ENCODE measurements around the gene RBMXL2.

RBMXL2 gene

DNA sequence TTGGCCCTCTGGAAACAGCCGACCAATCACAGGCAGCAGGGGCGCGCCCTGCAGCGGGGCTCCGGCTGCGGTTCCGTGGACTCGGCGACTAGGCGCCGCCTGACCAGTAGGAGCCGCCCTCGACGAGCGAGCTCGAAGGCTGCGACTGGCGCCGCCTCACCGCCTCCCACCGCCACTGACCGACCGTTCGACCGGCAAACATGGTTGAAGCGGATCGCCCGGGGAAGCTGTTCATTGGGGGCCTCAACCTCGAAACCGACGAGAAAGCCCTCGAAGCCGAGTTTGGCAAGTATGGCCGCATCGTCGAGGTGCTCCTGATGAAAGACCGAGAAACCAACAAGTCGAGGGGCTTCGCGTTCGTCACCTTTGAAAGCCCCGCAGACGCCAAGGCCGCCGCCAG is at the start of gene RBMXL2:
TSS of gene RBMXL2 (plus strand) at position 78 of the 400 bp plus-strand sequence. CDS start at position 201, 123 bp downstream.
- Histone ChIP-seq H3K4me1 (ENCODE audit: control insufficient read depth in 1 of 2, insufficient read depth in 2 of 2, low read length in 2 of 2) (no peaks in the 10 kb centered on the region), H3K9me3 (ENCODE audit: control insufficient read depth in 1 of 2, low read length in 2 of 2) (no peaks in the 10 kb centered on the region), H3K27me3 (ENCODE audit: control insufficient read depth in 1 of 2, insufficient read depth in 2 of 2, low read length in 2 of 2) (no peaks in the 10 kb centered on the region), H3K36me3 (ENCODE audit: control insufficient read depth in 1 of 2, insufficient read depth in 2 of 2, low read length in 2 of 2) (no peaks in the 10 kb centered on the region), H3K9ac (ENCODE audit: low read depth in 1 of 2, low read length in 2 of 2) (no peak within 1 kb of the TSS), H3K4me3 (ENCODE audit: low read depth in 1 of 2, low read length in 2 of 2) (no peak within 1 kb of the TSS), H3K27ac (ENCODE audit: low read depth, low read length) (no peak within 1 kb of the TSS)

DNA sequence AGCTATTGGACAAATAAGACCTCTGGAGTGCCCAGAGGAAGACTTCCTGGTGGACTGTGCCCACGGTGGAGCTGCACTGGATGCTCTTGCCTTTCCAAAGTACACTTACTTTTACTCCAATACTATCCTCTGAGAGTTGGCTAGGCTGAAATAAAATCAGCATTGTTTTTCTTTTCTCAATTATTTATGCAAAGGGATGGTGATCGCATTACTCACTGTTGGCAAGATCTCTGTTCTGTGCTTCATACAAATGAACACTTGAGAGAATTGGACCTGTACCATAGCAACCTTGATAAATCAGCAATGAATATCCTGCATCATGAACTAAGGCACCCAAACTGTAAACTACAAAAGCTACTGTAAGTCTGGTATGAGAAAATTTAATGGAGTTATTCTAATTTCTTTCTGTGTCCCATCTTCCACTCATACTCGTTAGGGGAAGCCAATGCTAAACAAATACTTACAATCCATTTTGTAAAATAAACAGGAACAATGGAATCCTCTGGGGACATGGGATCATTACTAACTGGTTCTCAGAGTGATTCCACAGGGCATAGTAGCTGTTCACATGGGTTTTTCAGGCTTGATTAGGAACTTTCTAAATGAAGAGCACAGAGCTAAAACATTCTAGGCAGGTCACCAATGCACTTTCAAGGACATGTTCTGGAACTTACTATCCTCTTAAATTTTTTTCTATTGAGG is 42.2 kb upstream of the RBMXL2 start:
- Histone ChIP-seq H3K27ac (ENCODE audit: low read depth, low read length) (no peak overlapping the region), H3K27me3 (ENCODE audit: control insufficient read depth in 1 of 2, insufficient read depth in 2 of 2, low read length in 2 of 2) (no peaks in the 10 kb centered on the region), H3K9ac (ENCODE audit: low read depth in 1 of 2, low read length in 2 of 2) (no peak overlapping the region), H3K4me1 (ENCODE audit: control insufficient read depth in 1 of 2, insufficient read depth in 2 of 2, low read length in 2 of 2) (no peaks in the 10 kb centered on the region), H3K36me3 (ENCODE audit: control insufficient read depth in 1 of 2, insufficient read depth in 2 of 2, low read length in 2 of 2) (no peaks in the 10 kb centered on the region), H3K4me3 (ENCODE audit: low read depth in 1 of 2, low read length in 2 of 2) (no peak overlapping the region), H3K9me3 (ENCODE audit: control insufficient read depth in 1 of 2, low read length in 2 of 2) (no peaks in the 10 kb centered on the region)

DNA sequence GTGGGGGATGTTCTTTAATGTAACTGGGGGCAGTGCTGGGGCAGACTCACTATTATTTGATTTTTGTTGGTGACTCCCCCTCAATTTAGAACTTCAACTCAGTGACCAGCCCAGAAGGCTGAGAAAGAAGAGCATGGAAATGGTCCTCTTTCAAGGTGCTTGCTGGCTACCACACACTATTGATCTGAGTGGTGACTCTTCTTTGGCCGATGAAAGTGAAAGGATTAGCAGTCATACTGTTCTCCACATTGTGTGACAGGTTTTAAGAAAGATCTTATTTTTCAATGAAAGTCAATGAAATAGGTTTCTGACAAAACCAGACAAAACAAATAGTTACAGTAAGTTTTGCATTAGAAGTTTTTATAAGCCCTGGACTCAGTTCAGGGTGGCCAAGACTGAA is 38.6 kb upstream of the RBMXL2 start:
- H3K4me1 ChIP-seq (ENCODE audit: control insufficient read depth in 1 of 2, insufficient read depth in 2 of 2, low read length in 2 of 2), result no peaks in the 10 kb centered on the region
- H3K9me3 ChIP-seq (ENCODE audit: control insufficient read depth in 1 of 2, low read length in 2 of 2), result no peaks in the 10 kb centered on the region
- H3K27ac ChIP-seq (ENCODE audit: low read depth, low read length), result no peak overlapping the region
- H3K27me3 ChIP-seq (ENCODE audit: control insufficient read depth in 1 of 2, insufficient read depth in 2 of 2, low read length in 2 of 2), result no peaks in the 10 kb centered on the region
- H3K9ac ChIP-seq (ENCODE audit: low read depth in 1 of 2, low read length in 2 of 2), result no peak overlapping the region
- no peak overlapping the region for H3K4me3 ChIP-seq (ENCODE audit: low read depth in 1 of 2, low read length in 2 of 2)
- H3K36me3 ChIP-seq (ENCODE audit: control insufficient read depth in 1 of 2, insufficient read depth in 2 of 2, low read length in 2 of 2), result no peaks in the 10 kb centered on the region

DNA sequence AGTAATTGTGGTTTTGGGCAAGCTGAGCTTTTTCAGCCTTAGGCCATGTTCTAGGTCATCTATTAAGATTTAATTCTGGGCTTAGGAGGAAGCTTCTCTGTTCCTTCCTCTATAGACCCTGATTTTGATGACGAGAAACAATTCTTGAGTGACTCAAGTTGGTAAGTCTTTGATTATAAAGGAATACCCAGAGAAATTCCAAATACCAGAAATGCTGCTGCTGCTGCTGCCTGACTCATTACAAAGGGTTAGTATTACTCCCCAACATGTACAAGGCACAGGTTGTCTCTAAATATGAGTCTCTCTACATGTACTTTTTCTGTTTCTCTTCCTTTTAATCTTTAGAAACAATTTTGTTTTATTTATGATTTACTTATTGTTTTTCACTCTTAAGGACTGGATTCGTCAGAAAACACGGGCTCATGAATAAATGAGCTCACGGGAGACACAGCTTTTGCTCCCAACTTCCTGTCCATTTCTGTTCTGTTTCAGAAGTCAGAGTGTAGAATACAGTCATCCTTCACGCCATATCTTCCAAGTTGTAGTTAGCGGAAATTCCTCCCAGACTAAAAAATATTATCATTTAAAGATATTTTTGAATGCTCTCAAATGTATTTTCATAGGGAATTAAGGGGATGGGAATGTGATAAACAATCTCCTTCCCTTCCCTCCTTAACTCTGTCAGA is 31.8 kb upstream of the RBMXL2 start:
- no peaks in the 10 kb centered on the region for H3K4me1 ChIP-seq (ENCODE audit: control insufficient read depth in 1 of 2, insufficient read depth in 2 of 2, low read length in 2 of 2)
- no peaks in the 10 kb centered on the region for H3K9me3 ChIP-seq (ENCODE audit: control insufficient read depth in 1 of 2, low read length in 2 of 2)
- H3K9ac ChIP-seq (ENCODE audit: low read depth in 1 of 2, low read length in 2 of 2), result no peak overlapping the region
- no peak overlapping the region for H3K27ac ChIP-seq (ENCODE audit: low read depth, low read length)
- H3K36me3 ChIP-seq (ENCODE audit: control insufficient read depth in 1 of 2, insufficient read depth in 2 of 2, low read length in 2 of 2), result no peaks in the 10 kb centered on the region
- no peak overlapping the region for H3K4me3 ChIP-seq (ENCODE audit: low read depth in 1 of 2, low read length in 2 of 2)
- no peaks in the 10 kb centered on the region for H3K27me3 ChIP-seq (ENCODE audit: control insufficient read depth in 1 of 2, insufficient read depth in 2 of 2, low read length in 2 of 2)

DNA sequence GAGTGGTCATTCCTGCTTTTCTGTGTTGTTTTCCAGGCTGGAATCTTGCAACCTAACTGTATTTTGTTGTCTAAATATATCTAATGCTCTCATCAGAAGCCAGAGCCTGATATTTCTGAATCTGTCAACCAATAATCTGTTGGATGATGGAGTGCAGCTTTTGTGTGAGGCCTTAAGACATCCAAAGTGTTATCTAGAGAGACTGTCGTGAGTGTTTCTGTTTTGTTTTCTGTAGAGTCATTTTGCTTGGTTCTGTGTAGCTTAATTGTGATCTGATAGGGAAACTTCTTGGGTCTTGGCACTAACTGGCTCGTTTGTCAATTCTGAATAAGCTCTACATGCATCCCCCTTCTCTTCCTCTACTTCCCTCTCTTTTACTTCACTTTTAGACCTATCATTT is 31.2 kb upstream of the RBMXL2 start:
- Histone ChIP-seq H3K27me3 (ENCODE audit: control insufficient read depth in 1 of 2, insufficient read depth in 2 of 2, low read length in 2 of 2) (no peaks in the 10 kb centered on the region), H3K4me1 (ENCODE audit: control insufficient read depth in 1 of 2, insufficient read depth in 2 of 2, low read length in 2 of 2) (no peaks in the 10 kb centered on the region), H3K9ac (ENCODE audit: low read depth in 1 of 2, low read length in 2 of 2) (no peak overlapping the region), H3K36me3 (ENCODE audit: control insufficient read depth in 1 of 2, insufficient read depth in 2 of 2, low read length in 2 of 2) (no peaks in the 10 kb centered on the region), H3K9me3 (ENCODE audit: control insufficient read depth in 1 of 2, low read length in 2 of 2) (no peaks in the 10 kb centered on the region), H3K27ac (ENCODE audit: low read depth, low read length) (no peak overlapping the region), H3K4me3 (ENCODE audit: low read depth in 1 of 2, low read length in 2 of 2) (no peak overlapping the region)

DNA sequence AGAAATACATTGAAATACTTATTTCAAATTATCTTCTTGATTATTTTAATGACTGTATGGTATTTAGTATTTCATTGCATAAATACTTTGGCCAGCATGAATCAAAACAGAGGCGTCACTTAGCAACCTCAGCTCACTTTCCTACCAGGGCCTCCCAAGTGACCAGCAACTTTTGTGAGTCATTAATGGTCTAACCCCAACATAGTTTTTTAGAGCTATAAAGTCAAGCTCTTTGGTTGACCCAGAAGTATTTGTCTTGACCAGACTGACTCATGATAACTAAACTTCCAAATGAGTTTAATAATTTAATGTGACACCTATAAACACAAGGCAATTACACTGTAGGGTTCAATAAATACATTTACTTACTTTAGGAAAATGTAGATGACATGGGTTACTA is 27.9 kb upstream of the RBMXL2 start:
- H3K27ac ChIP-seq (ENCODE audit: low read depth, low read length), result no peak overlapping the region
- no peak overlapping the region for H3K4me3 ChIP-seq (ENCODE audit: low read depth in 1 of 2, low read length in 2 of 2)
- no peaks in the 10 kb centered on the region for H3K27me3 ChIP-seq (ENCODE audit: control insufficient read depth in 1 of 2, insufficient read depth in 2 of 2, low read length in 2 of 2)
- no peaks in the 10 kb centered on the region for H3K4me1 ChIP-seq (ENCODE audit: control insufficient read depth in 1 of 2, insufficient read depth in 2 of 2, low read length in 2 of 2)
- no peaks in the 10 kb centered on the region for H3K9me3 ChIP-seq (ENCODE audit: control insufficient read depth in 1 of 2, low read length in 2 of 2)
- H3K9ac ChIP-seq (ENCODE audit: low read depth in 1 of 2, low read length in 2 of 2), result no peak overlapping the region
- H3K36me3 ChIP-seq (ENCODE audit: control insufficient read depth in 1 of 2, insufficient read depth in 2 of 2, low read length in 2 of 2), result no peaks in the 10 kb centered on the region

DNA sequence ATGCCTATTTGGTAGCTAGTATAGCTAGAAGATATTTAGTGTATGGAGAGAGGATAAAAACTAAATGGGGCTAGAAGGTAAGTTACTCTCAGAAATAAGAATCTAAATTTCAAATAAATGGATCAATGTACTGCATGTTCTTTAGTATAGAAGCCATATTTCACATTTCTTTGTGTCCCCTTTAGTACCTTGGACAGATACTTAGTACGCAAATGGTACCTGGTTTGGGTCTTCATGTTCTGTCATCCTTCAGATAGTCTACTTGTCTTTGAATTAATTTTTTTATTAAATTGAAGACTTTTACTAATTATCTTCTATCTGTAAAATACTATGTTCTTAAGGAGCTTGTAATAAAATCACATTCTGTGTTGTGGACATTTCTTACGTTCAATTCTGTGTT is 26.3 kb upstream of the RBMXL2 start:
- Histone ChIP-seq H3K36me3 (ENCODE audit: control insufficient read depth in 1 of 2, insufficient read depth in 2 of 2, low read length in 2 of 2) (no peaks in the 10 kb centered on the region), H3K9ac (ENCODE audit: low read depth in 1 of 2, low read length in 2 of 2) (no peak overlapping the region), H3K27ac (ENCODE audit: low read depth, low read length) (no peak overlapping the region), H3K4me1 (ENCODE audit: control insufficient read depth in 1 of 2, insufficient read depth in 2 of 2, low read length in 2 of 2) (no peaks in the 10 kb centered on the region), H3K4me3 (ENCODE audit: low read depth in 1 of 2, low read length in 2 of 2) (no peak overlapping the region), H3K27me3 (ENCODE audit: control insufficient read depth in 1 of 2, insufficient read depth in 2 of 2, low read length in 2 of 2) (no peaks in the 10 kb centered on the region), H3K9me3 (ENCODE audit: control insufficient read depth in 1 of 2, low read length in 2 of 2) (no peaks in the 10 kb centered on the region)

DNA sequence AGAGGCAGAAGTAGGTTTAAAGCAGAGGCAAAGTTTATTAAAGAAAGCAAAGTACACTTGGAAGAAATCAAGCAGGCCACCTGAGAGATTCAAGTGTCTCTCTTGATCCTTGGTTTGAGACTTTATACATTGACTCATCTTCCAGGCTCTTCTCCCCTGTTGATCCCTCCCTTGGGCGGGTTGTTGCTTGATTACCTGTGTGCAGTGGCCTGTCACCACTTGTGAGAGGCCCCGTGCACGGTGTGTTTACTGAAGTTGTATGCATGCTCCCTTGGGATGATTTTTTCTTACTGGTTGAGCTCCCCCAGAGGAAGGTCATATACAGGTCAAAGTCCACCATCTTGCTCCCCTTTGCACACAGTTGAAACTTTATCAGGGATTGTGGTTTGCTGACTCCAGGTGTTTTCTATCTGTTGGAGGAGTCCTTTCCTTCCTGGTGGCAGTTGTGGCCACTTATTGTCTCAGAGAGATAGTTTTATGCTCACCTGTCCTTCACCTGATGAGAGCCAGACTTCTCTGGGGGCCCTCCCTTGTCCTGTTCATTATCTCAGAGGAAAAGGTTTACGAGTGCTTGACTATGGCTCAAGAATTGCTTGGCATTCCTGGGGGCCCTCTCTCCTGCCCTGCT is 16.3 kb upstream of the RBMXL2 start:
- no peaks in the 10 kb centered on the region for H3K4me1 ChIP-seq (ENCODE audit: control insufficient read depth in 1 of 2, insufficient read depth in 2 of 2, low read length in 2 of 2)
- H3K27ac ChIP-seq (ENCODE audit: low read depth, low read length), result no peak overlapping the region
- no peak overlapping the region for H3K9ac ChIP-seq (ENCODE audit: low read depth in 1 of 2, low read length in 2 of 2)
- no peaks in the 10 kb centered on the region for H3K36me3 ChIP-seq (ENCODE audit: control insufficient read depth in 1 of 2, insufficient read depth in 2 of 2, low read length in 2 of 2)
- H3K27me3 ChIP-seq (ENCODE audit: control insufficient read depth in 1 of 2, insufficient read depth in 2 of 2, low read length in 2 of 2), result no peaks in the 10 kb centered on the region
- no peaks in the 10 kb centered on the region for H3K9me3 ChIP-seq (ENCODE audit: control insufficient read depth in 1 of 2, low read length in 2 of 2)
- no peak overlapping the region for H3K4me3 ChIP-seq (ENCODE audit: low read depth in 1 of 2, low read length in 2 of 2)

DNA sequence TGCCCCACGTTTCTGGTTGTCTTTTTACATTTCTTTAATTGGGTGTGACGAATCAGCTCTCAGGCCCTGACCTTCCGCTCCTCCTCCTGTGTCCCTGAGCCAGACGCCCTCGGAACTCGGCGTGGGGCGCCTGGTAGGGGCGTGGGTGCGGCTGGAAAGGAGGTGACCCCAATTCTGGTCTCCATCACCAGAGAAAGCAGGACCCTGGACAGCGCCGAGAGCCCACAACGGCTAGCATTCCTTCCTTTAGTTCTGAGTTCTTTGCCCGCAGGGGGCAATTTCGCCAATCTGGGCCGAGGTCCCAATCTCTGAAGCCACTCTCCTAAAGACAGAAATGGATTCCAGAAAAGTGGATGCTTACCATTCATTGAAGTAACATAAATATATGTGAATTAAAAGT is 11.7 kb upstream of the RBMXL2 start:
- H3K4me3 ChIP-seq (ENCODE audit: low read depth in 1 of 2, low read length in 2 of 2), result no peak overlapping the region
- no peaks in the 10 kb centered on the region for H3K9me3 ChIP-seq (ENCODE audit: control insufficient read depth in 1 of 2, low read length in 2 of 2)
- no peaks in the 10 kb centered on the region for H3K36me3 ChIP-seq (ENCODE audit: control insufficient read depth in 1 of 2, insufficient read depth in 2 of 2, low read length in 2 of 2)
- no peaks in the 10 kb centered on the region for H3K4me1 ChIP-seq (ENCODE audit: control insufficient read depth in 1 of 2, insufficient read depth in 2 of 2, low read length in 2 of 2)
- H3K27me3 ChIP-seq (ENCODE audit: control insufficient read depth in 1 of 2, insufficient read depth in 2 of 2, low read length in 2 of 2), result no peaks in the 10 kb centered on the region
- H3K9ac ChIP-seq (ENCODE audit: low read depth in 1 of 2, low read length in 2 of 2), result no peak overlapping the region
- H3K27ac ChIP-seq (ENCODE audit: low read depth, low read length), result no peak overlapping the region

DNA sequence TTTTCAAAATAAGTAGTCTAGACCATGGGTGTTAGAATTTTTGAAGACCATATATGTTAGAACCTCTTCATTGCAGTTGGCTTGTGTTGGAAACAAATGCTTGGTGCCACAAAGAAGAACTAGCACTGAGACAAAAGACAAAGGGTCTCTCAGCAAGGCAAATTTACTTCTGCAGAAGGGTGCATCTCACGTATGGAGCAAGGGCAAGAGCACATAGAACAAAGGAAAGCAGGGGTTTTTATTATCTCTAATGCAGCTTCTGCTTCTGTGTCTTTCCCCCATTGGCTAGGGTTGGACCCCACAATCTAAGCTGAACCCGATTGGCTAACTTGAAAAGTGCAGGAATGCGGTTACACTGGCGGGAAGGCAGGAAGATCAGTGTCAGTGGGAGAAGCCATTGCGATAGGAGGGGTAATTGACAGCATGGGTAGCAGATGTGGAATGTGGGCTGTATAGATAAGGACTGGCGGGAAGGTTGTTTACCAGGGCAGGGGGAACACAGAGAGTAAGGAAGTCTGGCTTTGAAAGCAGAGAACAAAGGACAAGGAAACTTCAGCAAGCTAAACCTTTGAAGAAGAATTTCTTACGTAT is 9.2 kb upstream of the RBMXL2 start:
- no peak overlapping the region for H3K4me3 ChIP-seq (ENCODE audit: low read depth in 1 of 2, low read length in 2 of 2)
- H3K9me3 ChIP-seq (ENCODE audit: control insufficient read depth in 1 of 2, low read length in 2 of 2), result no peaks in the 10 kb centered on the region
- no peak overlapping the region for H3K9ac ChIP-seq (ENCODE audit: low read depth in 1 of 2, low read length in 2 of 2)
- H3K36me3 ChIP-seq (ENCODE audit: control insufficient read depth in 1 of 2, insufficient read depth in 2 of 2, low read length in 2 of 2), result no peaks in the 10 kb centered on the region
- H3K27ac ChIP-seq (ENCODE audit: low read depth, low read length), result no peak overlapping the region
- no peaks in the 10 kb centered on the region for H3K4me1 ChIP-seq (ENCODE audit: control insufficient read depth in 1 of 2, insufficient read depth in 2 of 2, low read length in 2 of 2)
- no peaks in the 10 kb centered on the region for H3K27me3 ChIP-seq (ENCODE audit: control insufficient read depth in 1 of 2, insufficient read depth in 2 of 2, low read length in 2 of 2)
